GM12864 (cell line): ENCODE measurements around the gene HGF.

Experiments used
- DNase-seq: peaks from one replicate; pipeline ENCODE4 v3.0.0-alpha.2; 2011; ENCODE audit warnings: low read depth
- H3K4me3 ChIP-seq: 2 replicates; pipeline ENCODE4 v1.5.1; 2011; ENCODE audit warnings: mild to moderate bottlenecking, low read depth, low read length, control low read depth
- CTCF ChIP-seq: IDR thresholded peaks from 2 replicates; pipeline ENCODE4 v1.5.1; 2011; ENCODE audit warnings: low read depth, mild to moderate bottlenecking, moderate library complexity, low read length, control low read depth, inconsistent platforms; ENCODE audit errors: missing control alignments

The HGF gene

DNA sequence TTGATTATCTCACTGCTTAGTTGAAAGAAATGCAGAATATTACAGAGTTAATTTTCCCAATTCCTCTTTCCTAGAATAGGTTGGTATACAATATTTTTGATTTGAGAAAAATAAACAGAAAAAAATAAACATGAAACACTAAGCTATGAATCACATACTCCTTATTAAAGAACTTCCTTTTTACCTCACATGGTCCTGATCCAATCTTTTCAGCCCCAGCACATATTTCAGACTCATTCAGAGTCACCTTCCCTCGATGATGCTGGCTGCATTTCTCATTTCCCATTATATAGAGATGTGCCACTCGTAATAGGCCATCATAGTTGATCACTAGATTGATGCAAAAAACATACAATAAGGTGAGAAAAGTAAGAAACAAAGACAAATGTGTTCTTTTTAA, 64.6 kb downstream of the HGF start:
- DNase-seq: no peak
- TF ChIP-seq CTCF: no peak
- no peak overlapping the region for H3K4me3 ChIP-seq

- TF ChIP-seq CTCF: no peak
- no peak for DNase-seq
- no peak overlapping the region for H3K4me3 ChIP-seq
These were observed 65.3 kb downstream of the HGF start for GRCh38 chr7:81704595-81704994.

DNA sequence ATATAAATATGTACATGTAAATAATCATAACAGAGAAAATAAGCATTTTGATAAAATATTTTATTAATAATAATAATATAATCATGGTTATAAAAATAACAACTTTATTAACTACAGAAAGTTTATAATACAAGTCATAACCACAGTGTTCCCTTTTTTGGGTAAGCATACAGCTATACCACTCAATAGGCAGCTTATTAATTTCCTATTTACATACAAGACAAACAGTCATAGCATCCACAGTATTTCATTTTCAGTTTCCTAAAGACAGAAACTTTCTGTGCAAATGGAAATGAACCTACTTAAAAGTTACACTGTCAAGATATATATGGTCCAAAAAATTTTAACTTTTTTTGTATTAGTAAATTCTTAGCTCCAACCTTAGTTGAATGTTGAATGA, 70.9 kb downstream of the HGF start:
- no peak for DNase-seq
- no peak for TF ChIP-seq CTCF

GRCh38 chr7:81694711-81695110, 75.1 kb downstream of the HGF start:
- TF ChIP-seq CTCF: no peak
- no peak overlapping the region for H3K4me3 ChIP-seq
- no peak for DNase-seq

More for the DNA sequence above, 70.9 kb downstream of the HGF start:
- H3K4me3 ChIP-seq: no peak overlapping the region

GRCh38 chr7:81693894-81694293, 76.0 kb downstream of the HGF start:
- no peak for TF ChIP-seq CTCF
- DNase-seq: no peak
- H3K4me3 ChIP-seq: no peak overlapping the region

- DNase-seq: no peak
- TF ChIP-seq CTCF: no peak
- H3K4me3 ChIP-seq: no peak overlapping the region
These were observed 76.8 kb downstream of the HGF start for GRCh38 chr7:81693080-81693479.

DNA sequence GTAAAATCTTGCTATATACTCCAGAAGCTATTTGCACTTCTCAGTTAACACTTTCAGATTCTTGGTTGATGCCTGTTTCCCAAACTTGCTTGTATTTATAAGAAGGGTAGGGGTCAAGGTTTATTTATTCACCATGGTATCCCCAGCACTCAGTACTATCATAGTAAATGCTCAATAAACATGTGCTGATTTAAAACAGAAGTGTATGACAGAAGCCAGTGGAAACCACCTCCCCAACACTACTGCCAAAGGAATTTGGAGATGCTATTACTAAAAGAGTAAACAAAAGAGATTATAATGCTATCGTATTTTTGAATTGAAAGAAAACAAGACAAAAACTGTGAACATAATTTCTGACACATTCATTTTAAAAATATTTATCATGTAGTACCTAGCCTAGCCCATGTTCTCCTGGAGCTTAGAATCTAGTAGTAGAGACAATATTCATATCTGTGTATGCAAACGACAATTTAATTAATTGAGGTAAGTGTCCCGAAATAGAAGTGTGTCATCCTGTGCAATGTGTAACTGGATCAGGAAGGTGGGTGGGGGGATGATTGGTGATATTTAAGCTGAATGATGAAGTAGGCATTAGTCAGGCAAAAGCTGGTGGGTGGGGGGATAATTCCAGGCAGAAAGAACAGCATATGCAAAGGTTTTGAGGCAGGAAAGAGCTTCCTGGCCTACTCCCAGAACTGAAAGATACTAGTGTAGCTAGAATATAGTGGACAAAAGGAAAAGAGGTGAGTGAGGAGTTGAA, 77.5 kb downstream of the HGF start:
- H3K4me3 ChIP-seq: no peak overlapping the region
- no peak for TF ChIP-seq CTCF
- DNase-seq: no peak
